Memory B cell (primary cell): ENCODE results near the gene ADAMTS14.
"Not testable (repeated sequence)": the region's sequence is repeated elsewhere in the genome, so short reads cannot be mapped to it uniquely, and the experiment has no call there.

Source experiments
- ATAC-seq: fragments of 150-1000 bp; cut with Tn5 transposase; 2 replicates; pipeline ENCODE4 v1.10.0; 2021; ENCODE audit warnings: low read depth, mild to moderate bottlenecking, moderate library complexity
- DNase-seq, 2 donors: peaks; one replicate each; pipeline ENCODE4 v3.0.0; 2022; ENCODE audit warnings: low spot score in 2 of 2
- H3K27ac Mint-ChIP-seq: one replicate; pipeline ENCODE4 v1.8.0; 2022; ENCODE audit warnings: mild to moderate bottlenecking, moderate library complexity, mixed read lengths
- H3K27me3 Mint-ChIP-seq: one replicate; pipeline ENCODE4 v1.8.0; 2022; ENCODE audit warnings: mixed read lengths
- H3K36me3 Mint-ChIP-seq: one replicate; pipeline ENCODE4 v1.8.0; 2022; ENCODE audit warnings: mild to moderate bottlenecking, mixed read lengths
- H3K4me1 Mint-ChIP-seq: one replicate; pipeline ENCODE4 v1.8.0; 2022; ENCODE audit warnings: mixed read lengths
- H3K4me3 Mint-ChIP-seq: one replicate; pipeline ENCODE4 v1.8.0; 2022; ENCODE audit warnings: mild to moderate bottlenecking, moderate library complexity, mixed read lengths
- H3K9me3 Mint-ChIP-seq: one replicate; pipeline ENCODE4 v1.8.0; 2022; ENCODE audit warnings: mixed read lengths

ADAMTS14 gene

DNA sequence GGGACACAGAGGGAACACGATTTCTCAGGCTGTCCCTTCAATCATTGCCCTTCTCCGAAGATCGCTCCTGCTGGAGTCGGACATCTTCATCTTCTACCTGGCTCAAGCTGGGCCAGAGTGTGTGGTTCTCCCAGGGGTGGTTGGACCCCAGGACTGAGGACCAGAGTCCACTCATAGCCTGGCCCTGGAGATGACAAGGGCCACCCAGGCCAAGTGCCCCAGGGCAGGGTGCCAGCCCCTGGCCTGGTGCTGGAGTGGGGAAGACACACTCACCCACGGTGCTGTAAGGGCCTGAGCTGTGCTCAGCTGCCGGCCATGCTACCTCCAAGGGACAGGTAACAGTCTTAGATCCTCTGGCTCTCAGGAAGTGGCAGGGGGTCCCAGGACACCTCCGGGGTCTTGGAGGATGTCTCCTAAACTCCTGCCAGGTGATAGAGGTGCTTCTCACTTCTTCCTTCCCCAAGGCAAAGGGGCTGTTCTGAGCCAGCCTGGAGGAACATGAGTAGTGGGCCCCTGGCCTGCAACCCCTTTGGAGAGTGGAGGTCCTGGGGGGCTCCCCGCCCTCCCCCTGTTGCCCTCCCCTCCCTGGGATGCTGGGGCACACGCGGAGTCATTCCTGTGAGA is 89.5 kb downstream of the ADAMTS14 start:
- H3K4me1 Mint-ChIP-seq = peaks cover 6% of the 10 kb centered on the region
- peaks cover 3% of the 10 kb centered on the region for H3K27me3 Mint-ChIP-seq
- H3K27ac Mint-ChIP-seq = no peak overlapping the region
- ATAC-seq = no peak
- peaks cover 4% of the 10 kb centered on the region for H3K9me3 Mint-ChIP-seq
- DNase-seq = no peak
- H3K36me3 Mint-ChIP-seq = no peaks in the 10 kb centered on the region
- no peak overlapping the region for H3K4me3 Mint-ChIP-seq

DNA sequence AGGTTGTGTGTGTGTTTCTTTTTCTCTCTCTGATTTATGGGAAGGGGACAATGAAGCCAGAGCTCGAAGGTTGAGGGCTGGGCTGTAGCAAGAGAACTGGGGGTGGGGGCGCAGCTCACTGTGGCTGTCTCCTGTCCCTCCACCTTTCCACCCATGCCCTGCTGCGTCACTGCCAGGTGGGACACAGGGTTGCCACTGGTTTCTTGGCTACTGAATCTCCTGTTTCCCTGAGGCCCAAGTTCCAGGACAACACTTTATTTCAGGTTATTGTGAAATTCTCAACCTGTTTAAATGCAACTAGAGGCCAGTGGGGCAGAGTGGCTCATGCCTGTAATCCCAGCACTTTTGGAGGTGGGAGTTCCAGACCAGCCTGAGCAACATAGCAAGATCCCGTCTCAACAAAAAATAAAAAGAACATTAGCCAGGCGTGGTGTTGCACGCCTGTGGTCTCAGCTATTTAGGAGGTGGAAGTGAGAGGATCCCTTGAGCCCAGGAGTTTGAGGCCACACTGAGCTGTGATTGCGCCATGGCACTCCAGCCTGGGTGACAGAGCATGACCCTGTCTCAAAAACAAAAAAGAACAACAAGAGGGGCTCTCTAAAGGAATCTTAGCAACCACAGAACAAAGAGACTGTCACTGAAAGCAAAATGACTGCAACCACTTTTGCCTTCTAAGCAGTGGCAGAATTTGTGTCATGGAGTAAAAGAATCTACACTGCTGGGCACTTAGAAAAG is 90.3 kb downstream of the ADAMTS14 start:
- no peaks in the 10 kb centered on the region for H3K36me3 Mint-ChIP-seq
- DNase-seq = no peak
- H3K9me3 Mint-ChIP-seq = peaks cover 5% of the 10 kb centered on the region
- H3K27me3 Mint-ChIP-seq = peaks cover 3% of the 10 kb centered on the region
- no peak overlapping the region for H3K4me3 Mint-ChIP-seq
- H3K4me1 Mint-ChIP-seq = peaks cover 6% of the 10 kb centered on the region
- H3K27ac Mint-ChIP-seq = no peak overlapping the region
- ATAC-seq = no peak

DNA sequence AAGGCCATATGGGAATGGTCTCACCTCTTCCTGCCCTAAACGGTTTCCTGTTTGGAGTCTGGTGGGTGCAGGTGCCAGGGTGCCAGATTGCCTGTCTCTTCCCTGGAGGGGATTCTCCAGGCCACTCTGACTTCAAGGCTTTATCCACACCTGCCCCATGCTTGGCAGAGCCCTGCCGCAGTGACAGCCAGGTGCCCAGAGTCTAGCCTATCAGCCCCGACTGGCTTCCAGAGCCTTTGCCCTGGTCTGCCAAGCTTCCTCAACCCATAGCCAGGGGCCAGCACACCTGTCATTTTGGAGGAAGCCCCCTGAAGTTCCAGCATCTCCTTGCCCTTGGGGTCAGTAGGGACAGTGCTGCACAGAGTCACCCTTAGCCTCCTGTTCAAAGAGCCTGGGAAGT is 91.3 kb downstream of the ADAMTS14 start:
- H3K27me3 Mint-ChIP-seq = peaks cover 4% of the 10 kb centered on the region
- H3K27ac Mint-ChIP-seq = no peak overlapping the region
- peaks cover 6% of the 10 kb centered on the region for H3K4me1 Mint-ChIP-seq
- no peaks in the 10 kb centered on the region for H3K36me3 Mint-ChIP-seq
- ATAC-seq (no peak), DNase-seq (no peak)
- H3K4me3 Mint-ChIP-seq = no peak overlapping the region
- peaks cover 5% of the 10 kb centered on the region for H3K9me3 Mint-ChIP-seq

DNA sequence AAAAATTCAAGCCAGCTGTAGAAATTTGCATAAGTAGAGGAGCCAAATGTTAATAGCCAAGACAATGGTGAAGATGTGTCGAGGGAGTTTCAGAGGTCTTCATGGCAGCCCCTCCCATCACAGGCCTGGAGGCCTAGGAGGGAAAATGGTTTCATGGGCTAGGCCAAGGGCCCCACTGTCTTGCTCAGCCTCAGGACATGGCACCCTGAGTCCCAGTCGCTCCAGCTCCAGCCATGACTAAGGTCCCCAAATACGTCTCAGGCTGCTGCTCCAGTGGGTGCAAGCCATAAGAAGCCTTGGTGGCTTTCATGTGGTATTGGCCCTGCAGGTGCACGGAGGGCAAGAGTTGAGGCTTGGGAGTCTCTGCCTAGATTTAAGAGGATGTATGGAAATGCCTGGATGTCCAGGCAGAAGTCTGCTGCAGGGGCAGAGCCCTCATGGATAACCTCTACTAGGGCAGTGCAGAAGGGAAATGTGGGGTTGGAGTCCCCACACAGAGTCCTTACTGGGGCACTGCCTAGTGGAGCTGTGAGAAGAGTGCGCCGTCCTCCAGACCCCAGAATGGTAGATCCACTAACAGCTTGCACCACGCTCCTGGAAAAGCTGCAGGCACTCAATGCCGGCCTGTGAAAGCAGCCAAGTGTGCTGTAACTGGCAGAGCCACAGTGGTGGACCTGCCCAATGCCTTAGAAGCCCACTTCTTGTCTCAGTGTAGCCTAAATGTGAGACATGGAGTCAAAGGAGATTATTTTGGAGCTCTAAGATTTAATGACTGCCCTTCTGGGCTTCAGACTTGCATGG is 93.7 kb downstream of the ADAMTS14 start:
- no peak for DNase-seq
- H3K9me3 Mint-ChIP-seq = peaks cover 5% of the 10 kb centered on the region
- no peak overlapping the region for H3K4me3 Mint-ChIP-seq
- no peak overlapping the region for H3K27ac Mint-ChIP-seq
- no peak for ATAC-seq
- H3K36me3 Mint-ChIP-seq = no peaks in the 10 kb centered on the region
- peaks cover 7% of the 10 kb centered on the region for H3K27me3 Mint-ChIP-seq
- H3K4me1 Mint-ChIP-seq = no peaks in the 10 kb centered on the region

DNA sequence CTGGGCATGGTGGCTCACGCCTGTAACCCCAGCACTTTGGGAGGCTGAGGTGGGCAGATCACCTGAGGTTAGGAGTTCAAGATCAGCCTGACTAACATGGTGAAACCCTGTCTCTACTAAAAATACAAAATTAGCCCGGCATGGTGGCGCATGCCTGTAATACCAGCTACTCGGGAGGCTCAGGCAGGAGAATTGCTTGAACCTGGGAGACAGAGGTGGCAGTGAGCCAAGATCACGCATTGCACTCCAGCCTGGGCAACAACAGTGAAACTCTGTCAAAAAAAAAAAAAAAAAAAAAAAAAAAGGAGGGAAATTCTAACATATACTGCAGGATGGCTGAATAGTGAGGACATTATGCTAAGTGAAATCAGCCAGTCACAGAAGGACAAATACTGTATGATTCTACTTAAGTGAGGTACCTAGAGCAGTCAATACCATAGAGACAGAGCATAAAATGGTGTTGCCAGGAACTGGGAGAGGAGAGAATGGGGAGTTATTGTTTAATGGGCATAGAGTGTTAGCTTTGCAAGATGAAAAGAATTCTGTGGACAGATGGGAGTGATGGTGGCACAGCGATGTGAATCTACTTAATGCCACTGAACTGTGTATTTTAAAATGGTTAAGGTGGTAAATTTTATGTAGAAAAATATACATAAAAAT is 95.8 kb downstream of the ADAMTS14 start:
- not testable (repeated sequence) for H3K27me3 Mint-ChIP-seq, H3K36me3 Mint-ChIP-seq, ATAC-seq, H3K4me1 Mint-ChIP-seq, DNase-seq, H3K9me3 Mint-ChIP-seq, H3K4me3 Mint-ChIP-seq, H3K27ac Mint-ChIP-seq

DNA sequence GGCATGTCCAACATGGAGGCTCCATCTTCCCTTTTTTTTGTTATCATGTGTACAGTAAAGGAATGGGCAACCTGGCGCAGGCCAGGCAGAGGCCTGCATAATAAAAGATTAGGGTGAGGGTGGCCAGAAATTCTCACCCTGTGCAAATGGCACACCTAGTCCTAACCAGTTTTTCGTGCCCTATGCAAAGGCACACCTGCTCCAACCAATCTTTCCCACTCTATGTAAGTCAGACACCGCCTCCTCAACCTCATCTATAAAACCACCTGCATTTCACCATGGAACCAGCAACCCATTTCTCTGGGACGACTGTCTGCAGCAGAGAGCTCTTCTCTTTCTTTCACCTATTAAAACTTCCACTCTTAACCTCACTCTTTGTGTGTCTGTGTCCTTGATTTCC is 96.8 kb downstream of the ADAMTS14 start:
- Mint-ChIP-seq H3K27me3 (peaks cover 7% of the 10 kb centered on the region), H3K9me3 (peaks cover 5% of the 10 kb centered on the region)

DNA sequence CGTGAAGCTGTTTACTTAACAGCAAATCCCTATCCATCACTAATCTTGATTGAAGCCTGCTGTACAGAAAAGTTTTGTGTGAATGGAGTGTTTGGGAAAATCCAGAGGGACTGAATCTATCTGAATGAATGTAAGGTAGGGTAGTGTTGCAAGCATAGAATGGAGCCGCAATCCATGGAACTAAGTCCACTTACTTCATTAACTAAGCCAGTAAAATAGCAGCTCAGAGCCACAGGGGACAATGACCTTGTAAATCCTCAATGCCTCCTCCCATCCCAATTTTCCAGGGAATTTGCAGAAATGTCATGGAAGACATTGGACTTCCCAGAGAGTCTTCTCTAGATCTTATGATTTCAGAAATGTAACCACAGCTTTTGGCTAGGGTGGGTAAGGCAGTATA is 97.7 kb downstream of the ADAMTS14 start:
- no peak for DNase-seq
- H3K36me3 Mint-ChIP-seq = no peaks in the 10 kb centered on the region
- H3K27me3 Mint-ChIP-seq = peaks cover 11% of the 10 kb centered on the region
- H3K4me3 Mint-ChIP-seq = no peak overlapping the region
- no peaks in the 10 kb centered on the region for H3K4me1 Mint-ChIP-seq
- H3K27ac Mint-ChIP-seq = no peak overlapping the region
- no peak for ATAC-seq
- peaks cover 5% of the 10 kb centered on the region for H3K9me3 Mint-ChIP-seq

More for the DNA sequence above, 96.8 kb downstream of the ADAMTS14 start:
- no peak overlapping the region for H3K27ac Mint-ChIP-seq
- H3K4me1 Mint-ChIP-seq = no peaks in the 10 kb centered on the region
- no peak for ATAC-seq
- no peak for DNase-seq
- H3K4me3 Mint-ChIP-seq = no peak overlapping the region
- H3K36me3 Mint-ChIP-seq = no peaks in the 10 kb centered on the region

DNA sequence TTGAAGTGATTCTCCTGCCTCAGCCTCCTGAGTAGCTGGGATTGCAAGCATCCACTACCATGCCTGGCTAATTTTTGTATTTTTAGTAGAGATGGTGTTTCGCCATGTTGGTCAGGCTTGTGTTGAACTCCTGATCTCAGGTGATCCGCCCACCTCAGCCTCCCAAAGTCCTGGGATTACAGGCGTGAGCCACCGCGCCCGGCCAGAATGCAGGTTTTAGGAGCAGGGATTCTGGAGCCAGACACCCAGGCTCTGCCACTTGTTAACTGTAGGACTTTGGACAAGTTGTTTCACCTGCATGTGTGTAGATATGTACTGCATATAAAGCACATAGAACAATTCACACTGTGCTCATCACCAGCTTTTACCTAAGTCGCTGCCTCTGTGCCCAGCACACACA is 98.2 kb downstream of the ADAMTS14 start:
- not testable (repeated sequence) for H3K4me1 Mint-ChIP-seq, H3K4me3 Mint-ChIP-seq, H3K27ac Mint-ChIP-seq, H3K36me3 Mint-ChIP-seq, DNase-seq, H3K9me3 Mint-ChIP-seq, ATAC-seq
- peaks cover 11% of the 10 kb centered on the region for H3K27me3 Mint-ChIP-seq

DNA sequence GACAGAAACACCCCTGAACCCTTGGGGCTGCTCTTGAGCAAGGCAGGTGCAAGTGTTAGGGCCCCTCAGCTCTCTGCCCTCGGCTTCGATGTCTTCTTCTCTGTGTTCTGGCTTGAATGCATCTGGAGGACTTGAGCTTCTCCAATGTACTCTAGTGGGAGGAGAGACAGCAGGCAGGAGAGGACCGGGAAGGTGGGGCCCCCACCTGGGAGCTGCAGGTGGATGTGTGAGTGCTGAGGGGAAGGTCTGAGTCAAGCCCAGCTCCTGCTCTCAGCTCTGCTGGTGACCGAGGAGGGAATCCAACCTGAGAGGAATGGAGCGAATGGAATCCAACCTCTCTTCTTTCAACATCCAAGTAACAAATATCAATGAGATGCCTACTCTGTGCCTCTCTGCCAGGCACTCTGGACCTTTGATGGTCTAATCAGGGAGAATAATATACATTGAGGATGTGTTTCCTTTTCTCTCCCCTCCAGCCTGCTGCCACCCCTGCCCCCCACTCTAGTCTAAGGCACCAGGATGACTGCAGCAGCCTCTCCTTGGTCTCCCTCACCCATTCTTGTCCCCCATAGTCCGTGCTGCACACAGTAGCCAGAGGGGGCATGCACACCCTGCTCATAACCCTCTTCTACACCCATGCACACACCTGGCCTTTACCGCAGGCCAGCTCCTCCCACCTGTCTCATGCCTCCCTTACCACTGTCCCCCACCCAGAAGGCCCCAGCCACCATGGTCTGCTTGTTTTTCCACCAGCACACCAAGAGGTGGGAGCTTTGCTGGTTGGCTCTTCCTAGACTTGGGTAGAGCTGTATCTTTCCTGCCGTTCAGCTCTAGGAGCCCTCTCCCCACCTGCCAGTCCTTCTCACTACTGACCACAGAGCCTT is 99.2 kb downstream of the ADAMTS14 start:
- Mint-ChIP-seq H3K36me3 (no peaks in the 10 kb centered on the region), H3K4me3 (no peak overlapping the region), H3K27ac (no peak overlapping the region), H3K9me3 (peaks cover 3% of the 10 kb centered on the region), H3K27me3 (peaks cover 11% of the 10 kb centered on the region), H3K4me1 (no peaks in the 10 kb centered on the region)
- ATAC-seq (no peak), DNase-seq (no peak)

DNA sequence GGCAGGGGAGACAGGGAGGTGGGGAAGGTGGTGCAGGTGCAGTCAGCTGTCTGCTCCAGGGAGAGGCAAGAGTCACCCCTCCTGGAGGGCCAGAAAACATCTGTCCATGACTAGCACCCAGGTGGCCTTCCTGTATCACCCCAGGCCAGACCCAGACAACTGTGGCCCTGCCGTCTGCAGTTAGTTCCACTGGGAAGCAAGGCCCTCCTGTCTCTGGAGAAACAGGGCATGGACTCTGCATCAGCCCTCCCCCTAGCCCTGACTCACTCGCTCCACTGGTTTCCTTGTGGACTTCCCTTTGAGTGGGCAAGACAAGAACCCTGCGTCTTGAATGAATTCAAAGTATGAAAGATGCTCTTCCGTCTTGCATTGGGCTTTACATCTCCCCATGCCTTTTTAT is 100.3 kb downstream of the ADAMTS14 start:
- H3K4me3 Mint-ChIP-seq = no peak overlapping the region
- DNase-seq (no peak), ATAC-seq (no peak)
- no peaks in the 10 kb centered on the region for H3K9me3 Mint-ChIP-seq
- H3K4me1 Mint-ChIP-seq = no peaks in the 10 kb centered on the region
- peaks cover 11% of the 10 kb centered on the region for H3K27me3 Mint-ChIP-seq
- no peaks in the 10 kb centered on the region for H3K36me3 Mint-ChIP-seq
- no peak overlapping the region for H3K27ac Mint-ChIP-seq

DNA sequence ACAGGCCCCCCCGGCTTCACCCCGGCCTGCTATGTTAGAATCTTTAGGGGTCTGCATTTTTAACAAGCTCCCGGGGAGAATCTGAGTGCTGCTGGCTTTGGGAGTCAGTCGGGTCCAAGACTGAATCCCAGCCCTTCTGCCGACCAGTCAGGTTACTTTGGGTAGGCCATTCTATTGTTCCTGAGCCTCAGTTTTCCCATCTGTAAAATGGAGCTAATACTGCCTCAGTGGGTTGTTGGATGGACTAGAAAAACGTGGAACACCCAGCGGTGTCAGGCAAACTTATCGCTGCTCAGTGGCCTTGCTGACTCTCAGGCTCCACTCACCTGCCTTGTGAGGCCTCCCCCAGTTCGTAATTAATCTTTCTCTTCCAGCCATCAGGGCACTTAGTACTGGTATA is 101.2 kb downstream of the ADAMTS14 start:
- Mint-ChIP-seq H3K4me3 (no peak overlapping the region), H3K27me3 (peaks cover 9% of the 10 kb centered on the region), H3K4me1 (no peaks in the 10 kb centered on the region), H3K27ac (no peak overlapping the region), H3K9me3 (no peaks in the 10 kb centered on the region), H3K36me3 (no peaks in the 10 kb centered on the region)
- no peak for DNase-seq
- ATAC-seq = no peak

DNA sequence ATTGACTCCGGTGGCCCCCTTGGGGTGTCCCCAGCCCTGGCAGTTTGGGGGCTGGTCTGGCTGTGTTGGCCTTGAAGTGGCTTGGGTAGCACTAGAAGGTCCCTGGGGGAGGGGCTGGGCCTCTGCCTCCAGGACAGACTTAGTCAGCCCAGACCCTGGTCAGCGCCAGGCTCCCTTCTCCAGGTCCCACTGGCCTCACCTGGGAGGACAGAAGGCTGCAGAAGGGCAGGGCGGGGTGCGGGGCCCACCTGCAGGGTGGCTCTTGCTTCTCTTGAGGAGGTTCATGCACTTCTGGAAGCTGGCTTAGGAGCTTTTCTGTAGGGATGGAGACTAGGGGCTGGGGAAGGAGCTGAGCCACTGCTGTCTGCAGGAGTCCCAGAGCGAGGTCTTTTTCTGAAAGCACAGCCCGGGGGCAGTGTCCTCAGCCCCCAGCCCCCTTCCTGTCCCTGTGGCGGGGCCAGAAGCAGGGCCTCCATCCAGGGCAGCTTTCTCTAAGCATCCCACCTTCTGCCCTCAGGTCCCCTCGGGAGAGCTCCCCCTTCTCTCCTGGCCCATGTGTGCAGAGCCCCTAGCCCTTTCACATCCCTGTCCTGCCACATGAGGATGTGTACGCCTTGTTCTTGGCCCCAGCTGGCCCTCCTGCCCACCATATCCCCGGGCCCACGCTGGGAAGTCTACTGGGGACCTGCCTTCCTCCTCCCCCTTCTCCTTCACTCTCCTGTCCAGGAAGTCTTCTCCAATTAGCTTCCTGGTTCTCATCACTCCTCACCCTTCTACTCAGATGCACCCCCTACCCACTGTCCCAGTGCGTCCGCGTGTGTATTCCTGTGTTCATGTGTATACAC is 101.9 kb downstream of the ADAMTS14 start:
- H3K27ac Mint-ChIP-seq = no peak overlapping the region
- ATAC-seq (no peak), DNase-seq (no peak)
- no peaks in the 10 kb centered on the region for H3K9me3 Mint-ChIP-seq
- H3K36me3 Mint-ChIP-seq = no peaks in the 10 kb centered on the region
- H3K4me1 Mint-ChIP-seq = no peaks in the 10 kb centered on the region
- H3K27me3 Mint-ChIP-seq = peaks cover 10% of the 10 kb centered on the region
- no peak overlapping the region for H3K4me3 Mint-ChIP-seq
